GM23248 (cell line): ENCODE measurements around the gene IHH. TPM values are rescaled to one million over a fixed set of nuclear protein-coding genes. Genes with fewer than 3 reads are reported as not detected.

Source experiments
- DNase-seq: peaks from one replicate; pipeline ENCODE4 v3.0.0-alpha.2; 2015
- H2AFZ ChIP-seq: fragments of 200-600 bp; sonication (generic); 2 replicates; pipeline ENCODE4 v1.6.1; 2016; ENCODE audit warnings: antibody characterized with exemption
- H3F3A ChIP-seq: fragments of 200-600 bp; sonication (generic); 2 replicates; pipeline ENCODE4 v1.6.1; 2016; ENCODE audit warnings: mild to moderate bottlenecking, antibody characterized with exemption, mixed run types; ENCODE audit not compliant: insufficient read depth
- H3K27ac ChIP-seq: fragments of 200-600 bp; sonication (generic); 2 replicates; pipeline ENCODE4 v1.5.1; 2016; ENCODE audit warnings: mild to moderate bottlenecking
- H3K27me3 ChIP-seq: fragments of 200-600 bp; sonication (generic); replicated peaks from 2 replicates; pipeline ENCODE4 v1.6.1; 2016; ENCODE audit warnings: mild to moderate bottlenecking; ENCODE audit not compliant: insufficient read depth
- H3K36me3 ChIP-seq: fragments of 200-600 bp; sonication (generic); 2 replicates; pipeline ENCODE4 v1.6.1; 2016; ENCODE audit warnings: low read depth, mild to moderate bottlenecking
- H3K4me1 ChIP-seq: fragments of 200-600 bp; sonication (generic); 2 replicates; pipeline ENCODE4 v1.6.1; 2016; ENCODE audit warnings: mild to moderate bottlenecking; ENCODE audit not compliant: insufficient read depth
- H3K4me2 ChIP-seq: fragments of 200-600 bp; sonication (generic); one replicate; pipeline ENCODE4 v1.6.1; 2016; ENCODE audit warnings: mild to moderate bottlenecking; ENCODE audit not compliant: unreplicated experiment
- H3K4me3 ChIP-seq: fragments of 200-600 bp; sonication (generic); 2 replicates; pipeline ENCODE4 v1.5.1; 2016; ENCODE audit warnings: mild to moderate bottlenecking
- H3K79me2 ChIP-seq: fragments of 200-600 bp; sonication (generic); 2 replicates; pipeline ENCODE4 v1.6.1; 2016; ENCODE audit warnings: mild to moderate bottlenecking; ENCODE audit not compliant: insufficient read depth
- H3K9ac ChIP-seq: fragments of 200-600 bp; sonication (generic); 2 replicates; pipeline ENCODE4 v1.6.1; 2016; ENCODE audit warnings: mild to moderate bottlenecking
- H3K9me2 ChIP-seq: fragments of 200-600 bp; sonication (generic); 2 replicates; pipeline ENCODE4 v1.6.1; 2016; ENCODE audit warnings: mixed run types, mild to moderate bottlenecking, moderate library complexity; ENCODE audit not compliant: insufficient read depth
- H3K9me3 ChIP-seq: fragments of 200-600 bp; sonication (generic); one replicate; pipeline ENCODE4 v1.6.1; 2017; ENCODE audit warnings: low read depth
- H4K20me1 ChIP-seq: fragments of 200-600 bp; sonication (generic); 2 replicates; pipeline ENCODE4 v1.6.0; 2016; ENCODE audit not compliant: insufficient read depth
- EZH2 ChIP-seq: fragments of 200-600 bp; sonication (generic); IDR thresholded peaks from 2 replicates; pipeline ENCODE4 v1.6.1; 2018; ENCODE audit warnings: antibody characterized with exemption, mild to moderate bottlenecking; ENCODE audit not compliant: insufficient read depth, poor library complexity, severe bottlenecking
- EZH2phosphoT487 ChIP-seq: fragments of 200-600 bp; sonication (generic); IDR thresholded peaks from 2 replicates; pipeline ENCODE4 v1.6.1; 2018; ENCODE audit warnings: antibody characterized with exemption, moderate library complexity, mild to moderate bottlenecking, low read depth; ENCODE audit not compliant: insufficient read depth
- WGBS, 2 experiments: methylation state at CpG; one replicate each; pipeline ENCODE4 v1.1.6; 2015 to 2017; ENCODE audit warnings: low lambda C conversion rate in 2 of 2, low coverage in 1 of 2; ENCODE audit errors: missing lambda C conversion rate in 2 of 2; 5-methylcytosine and 5-hydroxymethylcytosine counted together
- in situ Hi-C: fragments of 300-500 bp; cut with MboI; formaldehyde crosslinking; loops from 2 replicates; pipeline ENCODE4 v1.15.0; 2020
- polyA plus RNA-seq: library from polyadenylated mRNA; unstranded; fragments of >200 nt; fragmentation: Nextera tagmentation; extraction: Ambion mirVana; gene quantifications from 2 replicates; pipeline ENCODE4 v1.2.1, GENCODE V29; 2016
- total RNA-seq: library from RNA; depleted of rRNA; stranded (reverse); fragments of >200 nt; shearing (Covaris generic); gene quantifications from 2 replicates; pipeline ENCODE4 v1.2.3, GENCODE V29; 2014

The IHH gene
- total and polyA plus RNA-seq, 2 experiments from 2014 or later, result not detected

GRCh38 chr2:219086196-219086595 is 25.5 kb upstream of the IHH start:
- no peak overlapping the region for H3K4me2 ChIP-seq
- no peak overlapping the region for H3K27ac ChIP-seq
- in situ Hi-C loops, result no loop called here

GRCh38 chr2:219084791-219085190 is 24.1 kb upstream of the IHH start:
- no peaks in the 10 kb centered on the region for H3K9me2 ChIP-seq
- H3F3A ChIP-seq, result no peaks in the 10 kb centered on the region
- 0 out of 2 replicates have a peak, but pooled peaks cover under 1% of the 10 kb centered on the region for H3K4me1 ChIP-seq
- no peaks in the 10 kb centered on the region; the same call in 1 of the 2 replicates for H3K27me3 ChIP-seq
- TF ChIP-seq EZH2 (no peak), EZH2phosphoT487 (no peak)
- H4K20me1 ChIP-seq, result no peaks in the 10 kb centered on the region
- no peak overlapping the region for H3K4me2 ChIP-seq
- H3K79me2 ChIP-seq, result no peaks in the 10 kb centered on the region
- H3K9ac ChIP-seq, result no peak overlapping the region
- no peaks in the 10 kb centered on the region for H3K36me3 ChIP-seq
- H3K27ac ChIP-seq, result no peak overlapping the region
- H3K9me3 ChIP-seq, result no peaks in the 10 kb centered on the region
- no peak overlapping the region for H2AFZ ChIP-seq
- in situ Hi-C loops, result no loop called here
- no peak for DNase-seq
- no peak overlapping the region for H3K4me3 ChIP-seq

More at GRCh38 chr2:219086196-219086595, 25.5 kb upstream of the IHH start:
- H3K9me3 ChIP-seq, result no peaks in the 10 kb centered on the region
- no peak overlapping the region for H2AFZ ChIP-seq
- no peak overlapping the region for H3K4me3 ChIP-seq
- H4K20me1 ChIP-seq, result no peaks in the 10 kb centered on the region
- H3K36me3 ChIP-seq, result no peaks in the 10 kb centered on the region
- TF ChIP-seq EZH2phosphoT487 (no peak), EZH2 (no peak)
- no peak for DNase-seq
- H3K4me1 ChIP-seq, result no peaks in the 10 kb centered on the region
- H3K9me2 ChIP-seq, result no peaks in the 10 kb centered on the region
- H3K27me3 ChIP-seq, result no peaks in the 10 kb centered on the region; the same call in 1 of the 2 replicates
- H3K9ac ChIP-seq, result no peak overlapping the region
- no peaks in the 10 kb centered on the region for H3F3A ChIP-seq
- H3K79me2 ChIP-seq, result no peaks in the 10 kb centered on the region

GRCh38 chr2:219082332-219082958 is 21.7 kb upstream of the IHH start:
- H3K27ac ChIP-seq, result no peak overlapping the region
- TF ChIP-seq EZH2phosphoT487, result no peak
- TF ChIP-seq EZH2, result no peak
- in situ Hi-C loops, result no loop called here

GRCh38 chr2:219081701-219082331 is 21.1 kb upstream of the IHH start:
- H3F3A ChIP-seq, result no peaks in the 10 kb centered on the region
- no peaks in the 10 kb centered on the region for H3K9me2 ChIP-seq
- no peak overlapping the region for H3K4me3 ChIP-seq
- H3K9ac ChIP-seq, result no peak overlapping the region
- no peak overlapping the region for H3K27ac ChIP-seq
- no peaks in the 10 kb centered on the region for H3K79me2 ChIP-seq
- H3K4me2 ChIP-seq, result no peak overlapping the region
- H4K20me1 ChIP-seq, result 0 out of 2 replicates have a peak, but pooled peaks cover 5% of the 10 kb centered on the region
- no peaks in the 10 kb centered on the region; the same call in 1 of the 2 replicates for H3K27me3 ChIP-seq
- H3K36me3 ChIP-seq, result no peaks in the 10 kb centered on the region; the same call in 1 of the 2 replicates
- peaks cover 8% of the 10 kb centered on the region; the same call in 1 of the 2 replicates for H3K4me1 ChIP-seq
- in situ Hi-C loops, result no loop called here
- TF ChIP-seq EZH2 (no peak), EZH2phosphoT487 (no peak)
- no peak overlapping the region for H2AFZ ChIP-seq
- no peak for DNase-seq
- no peaks in the 10 kb centered on the region for H3K9me3 ChIP-seq

More at GRCh38 chr2:219082332-219082958, 21.7 kb upstream of the IHH start:
- H3K4me2 ChIP-seq, result no peak overlapping the region
- H3K9ac ChIP-seq, result no peak overlapping the region
- H3K36me3 ChIP-seq, result no peaks in the 10 kb centered on the region
- peaks cover 8% of the 10 kb centered on the region; the same call in 1 of the 2 replicates for H3K4me1 ChIP-seq
- no peaks in the 10 kb centered on the region for H3K9me3 ChIP-seq
- H3K4me3 ChIP-seq, result no peak overlapping the region
- DNase-seq, result no peak
- H3K9me2 ChIP-seq, result no peaks in the 10 kb centered on the region
- 77 to 86% methylated on average over 5 of the region's 5 CpGs for WGBS, 2 experiments
- no peaks in the 10 kb centered on the region for H3K79me2 ChIP-seq
- H3F3A ChIP-seq, result no peaks in the 10 kb centered on the region
- H3K27me3 ChIP-seq, result no peaks in the 10 kb centered on the region; the same call in 1 of the 2 replicates
- no peak overlapping the region for H2AFZ ChIP-seq
- H4K20me1 ChIP-seq, result 0 out of 2 replicates have a peak, but pooled peaks cover 5% of the 10 kb centered on the region
